GM12873 (cell line): Measurements from ENCODE around the gene CRIM1.

Experiments
- TF ChIP-seq, protein P1 (sequence below): IDR thresholded peaks from 2 replicates; pipeline ENCODE4 v1.5.1; 2012; ENCODE audit warnings: low read depth, mild to moderate bottlenecking, moderate library complexity, low read length, control low read depth; ENCODE audit not compliant: insufficient read depth; ENCODE audit errors: missing control alignments

CRIM1 gene

GRCh38 chr2:36544638-36545338 is 189.2 kb downstream of the CRIM1 start:
- TF ChIP-seq, protein P1, sequence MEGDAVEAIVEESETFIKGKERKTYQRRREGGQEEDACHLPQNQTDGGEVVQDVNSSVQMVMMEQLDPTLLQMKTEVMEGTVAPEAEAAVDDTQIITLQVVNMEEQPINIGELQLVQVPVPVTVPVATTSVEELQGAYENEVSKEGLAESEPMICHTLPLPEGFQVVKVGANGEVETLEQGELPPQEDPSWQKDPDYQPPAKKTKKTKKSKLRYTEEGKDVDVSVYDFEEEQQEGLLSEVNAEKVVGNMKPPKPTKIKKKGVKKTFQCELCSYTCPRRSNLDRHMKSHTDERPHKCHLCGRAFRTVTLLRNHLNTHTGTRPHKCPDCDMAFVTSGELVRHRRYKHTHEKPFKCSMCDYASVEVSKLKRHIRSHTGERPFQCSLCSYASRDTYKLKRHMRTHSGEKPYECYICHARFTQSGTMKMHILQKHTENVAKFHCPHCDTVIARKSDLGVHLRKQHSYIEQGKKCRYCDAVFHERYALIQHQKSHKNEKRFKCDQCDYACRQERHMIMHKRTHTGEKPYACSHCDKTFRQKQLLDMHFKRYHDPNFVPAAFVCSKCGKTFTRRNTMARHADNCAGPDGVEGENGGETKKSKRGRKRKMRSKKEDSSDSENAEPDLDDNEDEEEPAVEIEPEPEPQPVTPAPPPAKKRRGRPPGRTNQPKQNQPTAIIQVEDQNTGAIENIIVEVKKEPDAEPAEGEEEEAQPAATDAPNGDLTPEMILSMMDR: no peak

- TF ChIP-seq, protein P1: no peak
These were observed 190.4 kb downstream of the CRIM1 start for GRCh38 chr2:36545871-36546416.

DNA sequence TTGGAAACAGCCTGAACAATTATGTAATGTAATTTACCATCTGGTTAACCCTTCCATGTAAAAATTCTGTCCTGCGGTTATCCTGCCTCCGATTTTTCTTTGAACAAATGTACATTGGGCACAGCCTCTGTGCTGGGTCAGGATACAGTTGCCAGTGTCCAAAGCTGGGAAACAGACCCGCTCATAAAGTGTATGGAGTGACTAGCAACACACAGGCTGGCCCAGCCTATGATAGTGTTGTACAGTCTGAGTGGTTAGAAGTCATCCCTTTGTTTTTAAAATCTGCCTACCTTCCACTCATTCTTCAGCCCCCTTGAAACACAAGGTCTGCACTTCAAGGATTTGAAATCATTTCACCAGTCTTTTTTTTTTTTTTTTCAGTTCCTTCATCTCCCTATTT is 192.3 kb downstream of the CRIM1 start:
- TF ChIP-seq, protein P1: no peak

- TF ChIP-seq, protein P1: no peak
These were observed 193.6 kb downstream of the CRIM1 start for GRCh38 chr2:36549165-36549574.

GRCh38 chr2:36550006-36550405 is 194.4 kb downstream of the CRIM1 start:
- TF ChIP-seq, protein P1: no peak

DNA sequence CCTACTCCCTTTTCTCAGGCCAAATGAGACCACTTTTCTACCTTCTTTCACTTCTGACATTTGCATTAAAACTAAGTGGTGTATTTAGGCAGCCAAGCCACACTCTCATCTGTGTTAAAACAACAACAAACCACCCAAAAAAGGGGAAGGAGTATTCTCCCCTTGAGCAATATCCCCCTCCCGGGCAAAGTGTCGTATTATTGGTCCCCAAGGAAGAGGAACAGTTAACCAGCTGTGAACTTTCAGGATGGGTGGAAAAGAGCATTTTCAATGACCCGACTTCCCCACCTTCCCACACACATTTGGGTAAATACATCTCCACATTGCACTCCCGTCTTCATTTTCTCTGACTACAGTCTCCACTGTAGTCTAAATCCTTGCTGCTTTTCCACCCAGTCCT is 198.1 kb downstream of the CRIM1 start:
- TF ChIP-seq, protein P1: no peak

DNA sequence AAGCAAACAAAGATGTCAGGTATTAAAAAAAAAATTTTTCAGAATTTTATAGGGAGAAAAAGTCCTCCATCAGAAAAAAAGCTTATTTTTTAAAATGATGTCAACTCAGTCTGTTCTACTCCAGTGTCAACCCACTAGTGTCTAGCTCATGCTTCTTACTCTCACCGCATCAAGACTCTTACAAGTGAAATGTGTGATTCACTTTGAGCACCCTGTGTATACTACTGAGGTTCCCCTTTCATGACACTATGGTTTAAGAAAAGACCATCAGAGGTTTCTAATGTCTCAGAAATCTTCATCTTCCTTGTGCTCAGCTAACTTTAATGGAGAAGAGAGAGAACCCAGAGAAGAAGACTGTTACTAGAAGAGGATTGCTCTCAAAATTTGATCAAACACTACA is 199.0 kb downstream of the CRIM1 start:
- TF ChIP-seq, protein P1: no peak
